ENCODE data around the gene PMFBP1.

PMFBP1 gene

DNA sequence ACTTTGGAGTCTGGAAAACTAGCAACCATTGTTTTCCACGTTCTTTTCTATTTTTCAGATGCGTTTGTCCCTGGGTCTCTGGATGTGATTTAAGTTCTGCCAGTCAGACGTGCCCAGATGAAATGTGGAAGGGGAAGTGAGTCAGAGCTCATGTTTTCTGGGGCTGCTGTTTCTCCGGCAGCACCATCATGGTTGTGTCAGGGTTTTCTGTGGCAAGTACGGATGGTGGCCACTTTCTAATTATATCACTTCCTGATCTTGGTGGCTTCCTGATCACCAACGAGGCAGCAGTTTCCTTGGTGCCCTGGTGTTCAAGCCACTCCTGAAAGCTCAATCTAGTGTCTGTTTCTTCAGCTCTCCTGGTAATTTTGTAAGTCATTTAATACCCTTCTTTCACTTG lies 31.4 kb upstream of the PMFBP1 start:
- DNase-seq (ENCODE audit: low read depth in 1 of 2, low spot score in 1 of 2) = peak; percentile 74 to 91
- TF ChIP-seq, protein P1, sequence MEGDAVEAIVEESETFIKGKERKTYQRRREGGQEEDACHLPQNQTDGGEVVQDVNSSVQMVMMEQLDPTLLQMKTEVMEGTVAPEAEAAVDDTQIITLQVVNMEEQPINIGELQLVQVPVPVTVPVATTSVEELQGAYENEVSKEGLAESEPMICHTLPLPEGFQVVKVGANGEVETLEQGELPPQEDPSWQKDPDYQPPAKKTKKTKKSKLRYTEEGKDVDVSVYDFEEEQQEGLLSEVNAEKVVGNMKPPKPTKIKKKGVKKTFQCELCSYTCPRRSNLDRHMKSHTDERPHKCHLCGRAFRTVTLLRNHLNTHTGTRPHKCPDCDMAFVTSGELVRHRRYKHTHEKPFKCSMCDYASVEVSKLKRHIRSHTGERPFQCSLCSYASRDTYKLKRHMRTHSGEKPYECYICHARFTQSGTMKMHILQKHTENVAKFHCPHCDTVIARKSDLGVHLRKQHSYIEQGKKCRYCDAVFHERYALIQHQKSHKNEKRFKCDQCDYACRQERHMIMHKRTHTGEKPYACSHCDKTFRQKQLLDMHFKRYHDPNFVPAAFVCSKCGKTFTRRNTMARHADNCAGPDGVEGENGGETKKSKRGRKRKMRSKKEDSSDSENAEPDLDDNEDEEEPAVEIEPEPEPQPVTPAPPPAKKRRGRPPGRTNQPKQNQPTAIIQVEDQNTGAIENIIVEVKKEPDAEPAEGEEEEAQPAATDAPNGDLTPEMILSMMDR (IDR thresholded peaks at IDR 0.05; ENCODE audit: insufficient read depth, low read length) = no peak
- peak; percentile 61 for TF ChIP-seq POLR2AphosphoS5 (IDR thresholded peaks at IDR 0.05; ENCODE audit: low read depth)
- TF ChIP-seq SPI1 (IDR thresholded peaks at IDR 0.05; ENCODE audit: borderline replicate concordance, low read depth) = peak; percentile 95
- Histone ChIP-seq H3K27me3 (ENCODE audit: insufficient read depth, poor library complexity, severe bottlenecking) (no peaks in the 10 kb centered on the region), H3K27ac (replicated peaks) (peak overlapping the region; percentile 89), H3K4me3 (replicated peaks; ENCODE audit: insufficient read depth, low read length) (no peak overlapping the region)

DNA sequence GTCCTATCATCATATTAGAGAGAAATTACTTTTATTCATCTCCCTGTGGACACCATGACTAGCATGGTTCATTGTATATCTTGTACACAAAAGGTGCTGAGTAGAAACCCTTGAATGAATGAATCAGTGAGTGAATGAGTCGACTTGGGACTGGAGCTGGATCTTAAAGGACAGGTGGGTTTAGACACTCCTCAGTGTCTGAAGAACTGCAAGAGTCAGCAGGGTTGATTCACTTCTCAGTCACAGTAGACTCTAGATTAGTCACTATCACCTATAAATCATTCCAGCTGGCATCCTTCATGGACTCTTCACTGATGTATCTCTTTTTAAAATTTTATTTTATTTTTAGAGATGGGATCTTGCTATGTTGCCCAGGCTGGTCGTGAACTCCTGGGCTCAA lies 30.1 kb upstream of the PMFBP1 start:
- no peak for DNase-seq (ENCODE audit: low read depth in 1 of 2, low spot score in 1 of 2)
- TF ChIP-seq, protein P2, sequence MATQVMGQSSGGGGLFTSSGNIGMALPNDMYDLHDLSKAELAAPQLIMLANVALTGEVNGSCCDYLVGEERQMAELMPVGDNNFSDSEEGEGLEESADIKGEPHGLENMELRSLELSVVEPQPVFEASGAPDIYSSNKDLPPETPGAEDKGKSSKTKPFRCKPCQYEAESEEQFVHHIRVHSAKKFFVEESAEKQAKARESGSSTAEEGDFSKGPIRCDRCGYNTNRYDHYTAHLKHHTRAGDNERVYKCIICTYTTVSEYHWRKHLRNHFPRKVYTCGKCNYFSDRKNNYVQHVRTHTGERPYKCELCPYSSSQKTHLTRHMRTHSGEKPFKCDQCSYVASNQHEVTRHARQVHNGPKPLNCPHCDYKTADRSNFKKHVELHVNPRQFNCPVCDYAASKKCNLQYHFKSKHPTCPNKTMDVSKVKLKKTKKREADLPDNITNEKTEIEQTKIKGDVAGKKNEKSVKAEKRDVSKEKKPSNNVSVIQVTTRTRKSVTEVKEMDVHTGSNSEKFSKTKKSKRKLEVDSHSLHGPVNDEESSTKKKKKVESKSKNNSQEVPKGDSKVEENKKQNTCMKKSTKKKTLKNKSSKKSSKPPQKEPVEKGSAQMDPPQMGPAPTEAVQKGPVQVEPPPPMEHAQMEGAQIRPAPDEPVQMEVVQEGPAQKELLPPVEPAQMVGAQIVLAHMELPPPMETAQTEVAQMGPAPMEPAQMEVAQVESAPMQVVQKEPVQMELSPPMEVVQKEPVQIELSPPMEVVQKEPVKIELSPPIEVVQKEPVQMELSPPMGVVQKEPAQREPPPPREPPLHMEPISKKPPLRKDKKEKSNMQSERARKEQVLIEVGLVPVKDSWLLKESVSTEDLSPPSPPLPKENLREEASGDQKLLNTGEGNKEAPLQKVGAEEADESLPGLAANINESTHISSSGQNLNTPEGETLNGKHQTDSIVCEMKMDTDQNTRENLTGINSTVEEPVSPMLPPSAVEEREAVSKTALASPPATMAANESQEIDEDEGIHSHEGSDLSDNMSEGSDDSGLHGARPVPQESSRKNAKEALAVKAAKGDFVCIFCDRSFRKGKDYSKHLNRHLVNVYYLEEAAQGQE (IDR thresholded peaks at IDR 0.05; ENCODE audit: insufficient replicate concordance, low read depth) = no peak
- no peak for TF ChIP-seq POLR2AphosphoS5 (IDR thresholded peaks at IDR 0.05; ENCODE audit: low read depth)
- TF ChIP-seq GABPA (IDR thresholded peaks at IDR 0.05; ENCODE audit: low read depth) = no peak
- TF ChIP-seq, protein P1 (IDR thresholded peaks at IDR 0.05; ENCODE audit: insufficient read depth, low read length) = no peak
- TF ChIP-seq SPI1 (IDR thresholded peaks at IDR 0.05; ENCODE audit: borderline replicate concordance, low read depth) = no peak
- Histone ChIP-seq H3K27me3 (ENCODE audit: insufficient read depth, poor library complexity, severe bottlenecking) (no peaks in the 10 kb centered on the region), H3K4me3 (replicated peaks; ENCODE audit: insufficient read depth, low read length) (no peak overlapping the region), H3K27ac (replicated peaks) (peak overlapping the region; percentile 49)

DNA sequence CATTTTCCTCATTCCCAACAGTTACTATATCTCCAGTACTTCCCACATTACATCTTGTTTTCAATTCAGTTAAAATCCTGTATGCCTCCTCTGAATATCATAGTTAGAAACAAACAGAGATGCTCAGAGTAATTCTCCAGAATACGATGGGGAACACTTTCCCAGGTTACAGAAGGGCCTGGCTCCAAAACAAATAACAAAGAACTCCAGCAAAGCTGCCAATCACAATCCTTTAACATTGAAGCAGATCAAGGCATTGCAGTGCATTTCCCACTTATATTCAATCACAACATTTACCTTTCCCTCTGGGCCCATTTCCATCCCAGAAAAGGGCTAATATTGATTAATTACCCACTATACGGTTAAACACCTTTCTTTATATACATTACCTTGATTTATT lies 29.4 kb upstream of the PMFBP1 start:
- no peak overlapping the region for H3K27ac ChIP-seq (replicated peaks)

More for the DNA sequence above, 29.4 kb upstream of the PMFBP1 start:
- TF ChIP-seq SPI1 (IDR thresholded peaks at IDR 0.05; ENCODE audit: borderline replicate concordance, low read depth) (no peak), POLR2AphosphoS5 (IDR thresholded peaks at IDR 0.05; ENCODE audit: low read depth) (no peak), GABPA (IDR thresholded peaks at IDR 0.05; ENCODE audit: low read depth) (no peak)
- TF ChIP-seq, protein P1 (IDR thresholded peaks at IDR 0.05; ENCODE audit: insufficient read depth, low read length) = no peak
- TF ChIP-seq, protein P2 (IDR thresholded peaks at IDR 0.05; ENCODE audit: insufficient replicate concordance, low read depth) = no peak
- no peak overlapping the region for H3K4me3 ChIP-seq (replicated peaks; ENCODE audit: insufficient read depth, low read length)
- DNase-seq (ENCODE audit: low read depth in 1 of 2, low spot score in 1 of 2) = no peak
- no peaks in the 10 kb centered on the region for H3K27me3 ChIP-seq (ENCODE audit: insufficient read depth, poor library complexity, severe bottlenecking)

Data from HL-60 (cell line).